Heart left ventricle (tissue), 13 donors: ENCODE data around the gene LRP1B.

Source experiments
- CTCF ChIP-seq, 12 donors: fragments of 200-600 bp; sonication (generic) in 4 of 12; IDR thresholded peaks; one replicate each; pipeline versions ENCODE4 v1.5.0 to v1.8.0; 2018 to 2022; ENCODE audit warnings: antibody characterized with exemption in 12 of 12, mild to moderate bottlenecking in 5 of 12
- POLR2A ChIP-seq, 2 donors: fragments of 450-650 bp; IDR thresholded peaks; one replicate each; pipeline ENCODE4 v1.6.1; 2017; ENCODE audit warnings: antibody characterized with exemption in 2 of 2, mild to moderate bottlenecking in 2 of 2, moderate library complexity in 2 of 2
- donor health status: ischemic (EF 13 %, LVEDD 7.1; RV severe dilation, severe dysfunction).
- donor health status: DM: no; HTN: yes; CAD: no.
- donor health status: DM: no; HTN: no; CAD: no.
- donor health status: ischemic (EF 25% LVEDD 6.9; RV normal size, moderate dysfunction).
- donor health status: ischemic (EF 25% LVEDD 5.7; RV mildly dilated, moderate dysfunction).
- donor health status: ischemic (EF 35%, LVEDD 5.7; RV mildly dilated, moderate dysfunction).
- donor health status: nonischemic (EF 11% LVEDD 7.7; RV severe dilation, severe dysfunction).
- donor health status: DM: yes; HTN: yes; CAD: no.
- donor health status: PGD.
- donor health status: ischemic (EF 29% LVEDD 5.4; RV normal size, mild dysfunction).
- donor health status: nonischemic (EF 23%, LVEDD 6.1; RV moderate dilation, normal function).

- TF ChIP-seq POLR2A (IDR thresholded peaks at IDR 0.05) (no peak), CTCF (IDR thresholded peaks at IDR 0.05) (no peak)
These were observed 1883.9 kb downstream of the LRP1B start for GRCh38 chr2:140246957-140247356.
